HG03095 (cell line): Measurements from ENCODE around the gene CMTM3.
"Not testable (repeated sequence)": the region's sequence is repeated elsewhere in the genome, so short reads cannot be mapped to it uniquely, and the experiment has no call there.

Source experiments
- ATAC-seq: cut with Tn5 transposase; IDR thresholded peaks from one replicate; pipeline ENCODE4 v1.9.1; 2021; ENCODE audit warnings: moderate library complexity; ENCODE audit not compliant: unreplicated experiment

CMTM3 gene

GRCh38 chr16:66604376-66605176 lies at the start of gene CMTM3:
CMTM3 (plus strand) TSS chr16:66604704; CDS start chr16:66604806, 102 bp downstream.
- peak; percentile 57 for ATAC-seq

GRCh38 chr16:66560107-66560506 lies 44.4 kb upstream of the CMTM3 start:
- ATAC-seq, result no peak

- no peak for ATAC-seq
Measured at GRCh38 chr16:66561381-66562080, 43.0 kb upstream of the CMTM3 start.

DNA sequence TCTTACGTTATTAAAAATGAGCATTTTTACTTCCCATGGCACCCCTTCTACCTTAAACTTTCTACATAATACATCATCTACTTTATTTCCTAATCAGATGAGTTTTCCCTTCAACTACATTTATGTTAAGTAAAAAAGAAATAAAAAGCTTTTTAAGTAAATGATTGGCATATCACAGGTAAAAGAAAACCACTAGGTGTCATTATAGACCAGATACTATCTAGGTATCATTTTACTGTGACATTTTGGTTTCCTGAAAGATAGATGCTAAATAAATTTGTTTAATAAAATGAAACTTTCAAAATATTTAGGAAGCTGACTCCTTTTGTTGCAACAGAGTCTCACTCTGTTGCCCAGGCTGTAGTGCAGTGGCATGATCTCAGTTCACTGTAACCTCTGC lies 42.1 kb upstream of the CMTM3 start:
- ATAC-seq, result no peak

DNA sequence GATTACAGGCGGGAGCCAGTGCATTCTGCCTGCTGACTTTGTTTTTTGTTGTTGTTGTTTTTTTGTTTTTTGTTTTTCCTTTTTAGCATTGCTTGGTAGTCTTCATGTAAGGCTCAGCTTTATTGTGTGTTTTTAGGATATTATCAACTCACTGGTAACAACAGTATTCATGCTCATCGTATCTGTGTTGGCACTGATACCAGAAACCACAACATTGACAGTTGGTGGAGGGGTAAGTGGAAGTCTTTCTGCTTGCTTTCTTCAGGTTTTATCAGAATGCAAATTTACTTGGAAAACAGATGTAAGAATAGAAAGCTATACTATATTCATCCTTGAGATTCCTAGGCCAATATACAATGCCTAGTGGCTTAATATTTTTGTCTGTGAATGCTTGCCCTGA lies 41.5 kb upstream of the CMTM3 start:
- ATAC-seq, result no peak

GRCh38 chr16:66563574-66564334 lies 40.8 kb upstream of the CMTM3 start:
- no peak for ATAC-seq

DNA sequence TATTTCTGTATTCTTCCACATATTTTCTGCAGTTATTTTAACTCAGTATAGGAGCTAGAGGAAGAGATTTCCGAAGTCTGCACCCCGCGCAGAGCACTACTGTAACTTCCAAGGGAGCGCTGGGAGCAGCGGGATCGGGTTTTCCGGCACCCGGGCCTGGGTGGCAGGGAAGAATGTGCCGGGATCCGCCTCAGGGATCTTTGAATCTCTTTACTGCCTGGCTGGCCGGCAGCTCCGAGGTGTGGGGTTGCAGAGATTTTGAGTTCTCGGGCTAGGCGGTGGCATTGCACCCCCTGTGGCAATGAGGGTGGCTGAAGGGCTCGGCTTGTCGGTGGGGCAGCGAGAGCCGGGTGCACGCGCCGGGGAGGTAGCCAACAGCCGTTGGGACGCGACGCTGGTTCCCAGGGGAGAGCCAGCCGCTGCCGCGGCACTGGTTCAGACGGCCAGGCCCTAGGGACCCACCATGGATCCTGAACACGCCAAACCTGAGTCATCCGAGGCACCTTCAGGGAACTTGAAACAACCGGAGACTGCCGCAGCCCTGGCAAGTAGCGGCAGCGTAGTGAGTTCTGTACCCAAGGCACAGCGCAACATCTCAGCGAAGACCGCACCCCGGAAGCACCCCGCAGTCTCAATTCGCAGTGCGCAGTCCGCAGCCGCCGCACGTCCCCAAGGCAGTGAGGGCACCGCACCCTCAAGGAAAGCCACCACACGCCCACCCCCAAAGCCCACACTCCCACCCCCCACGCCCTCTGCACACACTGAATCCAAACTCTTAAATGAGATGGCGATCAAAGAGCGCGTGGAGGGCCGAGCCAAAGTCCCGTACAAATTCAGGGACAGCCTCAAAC lies 38.2 kb upstream of the CMTM3 start, which contains the start of gene CMTM1:
Gene CMTM1 (plus strand): TSS at position 389 of the 851 bp plus-strand sequence. CDS start 75 bp downstream, at position 464.
- no peak for ATAC-seq

GRCh38 chr16:66567270-66567669 lies 37.2 kb upstream of the CMTM3 start:
- ATAC-seq, result not testable (repeated sequence)

DNA sequence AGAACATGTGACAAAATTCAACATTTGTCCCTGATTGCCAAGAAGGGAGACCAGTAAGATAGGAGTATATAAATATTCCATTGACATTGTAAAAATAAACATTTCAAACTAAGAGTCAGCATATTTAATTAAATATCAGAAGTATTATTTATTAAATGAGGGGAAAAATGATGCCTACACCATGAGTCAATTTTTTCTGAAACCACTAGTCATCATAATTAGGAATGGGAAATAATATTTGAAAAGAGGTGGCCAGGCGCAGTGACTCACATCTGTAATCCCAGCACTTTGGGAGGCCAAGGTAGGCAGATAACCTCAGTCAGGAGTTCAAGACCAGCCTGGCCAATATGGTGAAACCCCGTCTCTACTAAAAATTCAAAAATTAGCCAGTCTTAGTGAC lies 36.1 kb upstream of the CMTM3 start:
- ATAC-seq, result no peak

- no peak for ATAC-seq
Measured at GRCh38 chr16:66569131-66569530, 35.4 kb upstream of the CMTM3 start.

DNA sequence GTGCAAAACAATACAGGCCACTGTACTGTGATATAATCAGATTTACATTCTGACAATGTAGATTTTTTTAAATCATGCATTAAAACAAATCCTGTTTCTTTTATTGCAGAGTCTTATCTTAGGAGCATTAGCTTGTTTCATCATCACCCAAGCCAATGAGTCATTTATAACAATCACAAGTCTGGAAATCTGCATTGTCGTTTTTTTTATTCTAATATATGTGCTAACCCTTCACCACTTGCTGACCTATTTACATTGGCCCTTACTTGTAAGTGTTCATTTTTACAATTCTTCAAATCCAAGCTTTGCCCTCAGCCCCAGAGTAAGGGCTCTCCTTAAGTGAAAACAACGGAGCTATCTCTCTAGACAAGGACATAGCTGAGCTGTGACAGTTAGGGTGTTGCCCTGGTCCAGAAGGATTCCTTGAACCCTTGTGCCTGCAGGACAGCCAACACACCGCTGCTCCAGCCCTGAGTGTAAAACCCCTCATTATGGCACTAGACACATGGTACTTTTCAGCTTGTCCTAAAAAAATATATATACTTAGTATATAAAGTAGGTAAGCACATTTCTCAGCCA lies 34.6 kb upstream of the CMTM3 start:
- no peak for ATAC-seq

DNA sequence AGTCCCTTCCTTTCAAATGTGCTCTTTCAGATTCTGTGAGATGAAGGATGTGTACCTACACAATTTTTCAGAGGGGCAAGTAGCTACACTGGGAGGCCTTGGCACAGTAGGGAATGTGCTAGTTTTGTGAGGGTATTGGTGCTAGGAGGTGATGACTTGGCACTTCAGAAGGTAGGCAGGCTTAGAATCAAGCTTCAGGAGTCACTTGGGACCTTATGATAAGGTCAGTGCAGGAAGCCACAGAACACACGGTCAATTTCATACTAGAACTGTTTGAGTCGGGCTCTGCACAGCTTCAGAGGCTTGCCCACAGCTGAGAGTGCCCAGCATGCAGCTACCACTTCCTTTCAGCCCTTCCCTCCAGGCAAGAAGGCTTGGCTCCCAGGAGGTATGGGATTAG lies 32.1 kb upstream of the CMTM3 start:
- no peak for ATAC-seq

DNA sequence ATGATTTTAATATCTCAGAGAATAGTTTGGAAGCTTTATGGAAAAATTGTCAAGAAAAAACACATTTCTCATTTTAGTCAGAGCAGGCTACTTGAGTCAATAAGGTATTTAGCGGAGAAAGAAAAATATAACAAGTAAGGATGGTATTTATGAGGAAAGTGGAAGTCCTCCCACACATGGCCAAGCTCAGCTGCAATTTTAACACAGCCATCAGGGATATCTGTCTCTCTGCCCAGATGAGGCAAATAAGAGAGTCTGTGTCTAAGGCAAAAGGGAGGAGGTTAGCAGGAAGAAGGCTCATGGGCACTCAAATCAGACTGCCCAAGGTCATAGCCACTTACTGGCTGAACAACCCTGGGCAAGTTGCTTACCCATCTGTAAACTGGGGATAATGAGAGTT lies 30.4 kb upstream of the CMTM3 start:
- ATAC-seq, result no peak

- ATAC-seq, result no peak
Measured at GRCh38 chr16:66574531-66574930, 30.0 kb upstream of the CMTM3 start.

GRCh38 chr16:66575060-66575459 lies 29.4 kb upstream of the CMTM3 start:
- no peak for ATAC-seq

DNA sequence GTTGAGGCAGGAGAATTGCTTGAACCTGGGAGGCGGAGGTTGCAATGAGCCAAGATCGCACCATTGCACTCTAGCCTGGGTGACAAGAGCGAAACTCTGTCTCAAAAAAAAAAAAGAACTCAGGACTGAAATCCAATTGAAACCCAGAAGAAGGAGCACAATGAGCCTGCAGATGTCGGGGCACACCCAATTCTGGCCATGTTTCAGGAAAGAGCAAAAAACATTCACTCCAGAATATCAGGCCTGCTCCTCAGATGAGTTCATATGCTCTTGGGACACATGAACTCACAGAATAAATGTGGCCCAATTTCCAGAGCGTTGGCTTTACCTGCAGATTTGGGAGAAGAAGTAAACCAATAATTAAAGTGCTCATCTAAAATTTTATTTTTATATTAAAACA lies 28.2 kb upstream of the CMTM3 start:
- ATAC-seq, result no peak

DNA sequence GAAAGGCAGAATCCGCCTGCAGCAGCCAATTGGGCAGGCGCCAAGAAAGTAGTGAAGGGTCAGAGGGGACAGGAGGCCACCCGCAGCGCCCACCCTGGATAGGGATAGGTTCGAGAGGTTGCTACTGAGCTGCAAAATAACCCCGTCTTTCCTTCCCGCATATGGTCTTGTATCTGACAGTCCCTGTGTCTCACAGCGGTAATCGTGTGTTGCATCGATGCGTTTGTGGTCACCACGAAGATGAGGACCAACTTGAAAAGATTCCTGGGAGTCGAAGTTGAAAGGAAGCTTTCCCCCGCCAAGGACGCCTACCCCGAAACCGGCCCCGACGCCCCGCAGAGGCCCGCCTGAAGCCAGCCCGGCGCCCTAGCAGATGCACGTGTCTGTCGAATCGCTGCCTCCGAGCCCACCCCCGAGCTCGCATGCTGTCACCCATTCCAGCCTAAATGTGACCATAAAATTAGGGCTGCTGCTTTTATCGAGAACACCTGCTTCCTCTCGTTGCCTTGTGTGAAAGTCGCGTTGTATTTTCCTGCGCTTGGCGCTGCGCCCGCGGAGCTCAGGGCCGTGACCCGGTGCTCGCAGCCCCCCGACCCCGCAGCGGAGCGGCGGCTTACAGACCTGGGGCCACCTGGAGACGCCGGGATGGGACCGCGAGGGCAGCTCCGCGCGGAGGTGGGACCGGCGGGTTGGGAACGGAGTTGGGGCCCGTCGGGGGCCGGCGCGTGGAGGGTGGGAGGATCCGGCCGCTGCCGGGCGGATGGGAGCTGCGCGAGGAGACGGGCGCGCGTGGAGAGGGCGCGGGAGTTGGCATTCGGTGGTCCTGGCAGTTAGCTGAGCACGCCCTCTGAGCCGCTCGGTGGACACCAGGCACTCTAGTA lies 25.6 kb upstream of the CMTM3 start, which contains the start of gene CMTM2:
Gene CMTM2 (plus strand): TSS at position 813 of the 881 bp plus-strand sequence. CDS start 145 bp downstream, outside the sequence.
- ATAC-seq, result no peak

- ATAC-seq, result no peak
Measured at GRCh38 chr16:66580605-66581209, 23.8 kb upstream of the CMTM3 start.
